ENCODE data around the gene LURAP1L.

- TF ChIP-seq, protein P1, sequence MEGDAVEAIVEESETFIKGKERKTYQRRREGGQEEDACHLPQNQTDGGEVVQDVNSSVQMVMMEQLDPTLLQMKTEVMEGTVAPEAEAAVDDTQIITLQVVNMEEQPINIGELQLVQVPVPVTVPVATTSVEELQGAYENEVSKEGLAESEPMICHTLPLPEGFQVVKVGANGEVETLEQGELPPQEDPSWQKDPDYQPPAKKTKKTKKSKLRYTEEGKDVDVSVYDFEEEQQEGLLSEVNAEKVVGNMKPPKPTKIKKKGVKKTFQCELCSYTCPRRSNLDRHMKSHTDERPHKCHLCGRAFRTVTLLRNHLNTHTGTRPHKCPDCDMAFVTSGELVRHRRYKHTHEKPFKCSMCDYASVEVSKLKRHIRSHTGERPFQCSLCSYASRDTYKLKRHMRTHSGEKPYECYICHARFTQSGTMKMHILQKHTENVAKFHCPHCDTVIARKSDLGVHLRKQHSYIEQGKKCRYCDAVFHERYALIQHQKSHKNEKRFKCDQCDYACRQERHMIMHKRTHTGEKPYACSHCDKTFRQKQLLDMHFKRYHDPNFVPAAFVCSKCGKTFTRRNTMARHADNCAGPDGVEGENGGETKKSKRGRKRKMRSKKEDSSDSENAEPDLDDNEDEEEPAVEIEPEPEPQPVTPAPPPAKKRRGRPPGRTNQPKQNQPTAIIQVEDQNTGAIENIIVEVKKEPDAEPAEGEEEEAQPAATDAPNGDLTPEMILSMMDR (IDR thresholded peaks at IDR 0.05; ENCODE audit: low read depth, low read length) = no peak
- no peak for TF ChIP-seq EZH2phosphoT487 (IDR thresholded peaks at IDR 0.05; ENCODE audit: low read depth)
These were observed 85.0 kb downstream of the LURAP1L start for GRCh38 chr9:12859704-12860251.

All from OCI-LY3 (cell line).